K562 (cell line): ENCODE data around the gene PRSS21. TPM values are rescaled to one million over a fixed set of nuclear protein-coding genes. Genes with fewer than 3 reads are reported as not detected.

ENCODE experiments used
- CXXC5 ChIP-seq: fragments of 250-450 bp; sonication (Bioruptor Pico); IDR thresholded peaks from 2 replicates; pipeline ENCODE4 v1.8.0; 2022; ENCODE audit warnings: inconsistent platforms, mild to moderate bottlenecking, moderate library complexity
- DNMT1 ChIP-seq: fragments of 450-650 bp; IDR thresholded peaks from 2 replicates; pipeline ENCODE4 v1.6.1; 2016; ENCODE audit warnings: antibody characterized with exemption, mild to moderate bottlenecking
- EP400 ChIP-seq: fragments of 450-650 bp; IDR thresholded peaks from 2 replicates; pipeline ENCODE4 v1.6.1; 2017; ENCODE audit warnings: antibody characterized with exemption, mild to moderate bottlenecking, moderate library complexity
- GTF2E2 ChIP-seq: fragments of 200-800 bp; sonication (Bioruptor generic); IDR thresholded peaks from 2 replicates; pipeline ENCODE4 v1.6.1; 2016; ENCODE audit warnings: missing genetic modification characterization, missing compliant biosample characterization
- HDAC8 ChIP-seq: fragments of 450-650 bp; IDR thresholded peaks from 2 replicates; pipeline ENCODE4 v1.6.1; 2016; ENCODE audit warnings: mild to moderate bottlenecking, missing genetic modification characterization, moderate library complexity, missing compliant biosample characterization
- MECOM ChIP-seq: fragments of 250-450 bp; sonication (Bioruptor Pico); IDR thresholded peaks from 2 replicates; pipeline ENCODE4 v1.8.0; 2022; ENCODE audit warnings: inconsistent platforms
- NR2C2 ChIP-seq, 2 experiments: fragments of 200-800 bp in 1 of 2; sonication (Bioruptor generic) in 1 of 2; sonication (generic) in 1 of 2; formaldehyde crosslinking in 1 of 2; IDR thresholded peaks; 2 replicates each; pipeline versions ENCODE4 v1.6.1 to v1.8.0; 2016 to 2022; ENCODE audit warnings: mild to moderate bottlenecking in 1 of 2, missing compliant biosample characterization in 1 of 2, missing genetic modification characterization in 1 of 2, missing genetic modification reagents in 1 of 2
- ZNF764 ChIP-seq: fragments of 250-450 bp; sonication (Bioruptor Pico); IDR thresholded peaks from 2 replicates; pipeline ENCODE4 v1.4.0; 2020; ENCODE audit warnings: low read depth, mild to moderate bottlenecking, moderate library complexity
- polyA plus RNA-seq, 8 experiments: library from polyadenylated mRNA; depleted of rRNA in 4 of 8; stranded (reverse) in 5 of 8; unstranded in 3 of 8; fragments of >200 nt; fragmentation: Nextera tagmentation in 2 of 8; fragmentation: Illumina TruSeq in 1 of 8; extraction: Ambion mirVana in 2 of 8; extraction: Trizol in 1 of 8; gene quantifications; 2 replicates each; pipeline versions ENCODE4 v1.2.1 to v1.2.3, GENCODE V29; 2011 to 2014; ENCODE audit warnings: inconsistent platforms in 1 of 8, missing spikeins in 1 of 8
- total RNA-seq, 7 experiments: library from RNA; depleted of rRNA in 6 of 7; stranded (reverse); fragments of >200 nt in 6 of 7; fragmentation: Illumina TruSeq in 2 of 7; extraction: Trizol in 2 of 7; gene quantifications; 2 replicates each; pipeline versions ENCODE4 v1.2.1 to v1.2.3, GENCODE V29; 2011 to 2021; ENCODE audit warnings: low replicate concordance in 1 of 7
- TF ChIP-seq, protein P1 (sequence below): sonication (generic); formaldehyde crosslinking; IDR thresholded peaks from 2 replicates; pipeline ENCODE4 v1.8.0; 2022; ENCODE audit warnings: mild to moderate bottlenecking, missing genetic modification reagents
- TF ChIP-seq, protein P2 (sequence below): conservative IDR thresholded peaks from 2 replicates; pipeline ENCODE4 v1.6.1; 2011; ENCODE audit warnings: low read depth, mild to moderate bottlenecking, low read length; ENCODE audit not compliant: control insufficient read depth
- TF ChIP-seq, protein P3 (sequence below): fragments of 250-450 bp; sonication (Bioruptor Pico); IDR thresholded peaks from 2 replicates; pipeline ENCODE4 v1.9.0; 2021; ENCODE audit warnings: mild to moderate bottlenecking, inconsistent platforms
- TF ChIP-seq, protein P4 (sequence below): fragments of 450-650 bp; IDR thresholded peaks from 2 replicates; pipeline ENCODE4 v1.6.1; 2017; ENCODE audit warnings: mild to moderate bottlenecking, moderate library complexity
- TF ChIP-seq, protein P5 (sequence below): fragments of 450-650 bp; IDR thresholded peaks from 2 replicates; pipeline ENCODE4 v1.6.1; 2016; ENCODE audit warnings: borderline replicate concordance

Gene PRSS21
- total and polyA plus RNA-seq, 9 of the 15 experiments (the other 6 are each of a cell fraction or from before 2014, with no cell fraction given): 12.1 to 121 (median 61.3) TPM

DNA sequence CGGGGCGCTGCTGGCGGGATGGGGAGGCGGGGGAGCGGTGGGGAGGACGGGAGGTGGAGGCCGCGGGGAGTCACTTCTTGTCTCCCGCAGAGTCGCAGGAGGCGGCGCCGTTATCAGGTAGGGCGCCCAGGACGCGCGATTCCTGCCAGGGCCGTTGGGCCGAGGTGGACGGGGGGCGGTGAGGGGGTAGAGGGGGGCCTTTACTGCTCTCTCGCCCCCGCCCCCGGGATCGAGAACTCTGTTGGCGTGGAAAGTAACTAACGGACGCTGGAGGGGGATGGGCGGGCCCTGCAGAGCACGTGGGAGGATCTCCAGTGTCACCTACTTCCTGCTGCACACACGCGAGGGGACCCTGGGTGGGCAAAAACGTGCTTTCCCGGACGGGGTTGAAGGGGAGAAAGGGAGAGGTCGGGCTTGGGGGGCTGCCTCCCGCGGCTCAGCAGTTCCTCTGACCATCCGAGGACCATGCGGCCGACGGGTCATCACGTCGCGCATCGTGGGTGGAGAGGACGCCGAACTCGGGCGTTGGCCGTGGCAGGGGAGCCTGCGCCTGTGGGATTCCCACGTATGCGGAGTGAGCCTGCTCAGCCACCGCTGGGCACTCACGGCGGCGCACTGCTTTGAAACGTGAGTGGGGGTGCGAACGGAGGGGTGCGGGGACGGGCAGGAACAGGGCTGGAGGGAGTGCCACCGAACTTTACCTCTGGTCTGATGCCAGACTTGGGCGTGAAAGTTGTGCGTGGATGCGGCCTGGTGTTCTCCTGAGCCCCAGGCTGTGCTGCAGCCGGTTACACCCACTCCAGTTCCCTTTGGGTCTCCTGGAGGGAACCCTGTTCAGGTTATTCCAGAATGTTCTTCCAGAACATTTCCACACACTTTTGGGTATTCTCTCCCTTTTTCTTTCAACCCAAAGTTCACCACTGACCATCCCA, 569 bp downstream of the PRSS21 start (continued):
- TF ChIP-seq, protein P1, sequence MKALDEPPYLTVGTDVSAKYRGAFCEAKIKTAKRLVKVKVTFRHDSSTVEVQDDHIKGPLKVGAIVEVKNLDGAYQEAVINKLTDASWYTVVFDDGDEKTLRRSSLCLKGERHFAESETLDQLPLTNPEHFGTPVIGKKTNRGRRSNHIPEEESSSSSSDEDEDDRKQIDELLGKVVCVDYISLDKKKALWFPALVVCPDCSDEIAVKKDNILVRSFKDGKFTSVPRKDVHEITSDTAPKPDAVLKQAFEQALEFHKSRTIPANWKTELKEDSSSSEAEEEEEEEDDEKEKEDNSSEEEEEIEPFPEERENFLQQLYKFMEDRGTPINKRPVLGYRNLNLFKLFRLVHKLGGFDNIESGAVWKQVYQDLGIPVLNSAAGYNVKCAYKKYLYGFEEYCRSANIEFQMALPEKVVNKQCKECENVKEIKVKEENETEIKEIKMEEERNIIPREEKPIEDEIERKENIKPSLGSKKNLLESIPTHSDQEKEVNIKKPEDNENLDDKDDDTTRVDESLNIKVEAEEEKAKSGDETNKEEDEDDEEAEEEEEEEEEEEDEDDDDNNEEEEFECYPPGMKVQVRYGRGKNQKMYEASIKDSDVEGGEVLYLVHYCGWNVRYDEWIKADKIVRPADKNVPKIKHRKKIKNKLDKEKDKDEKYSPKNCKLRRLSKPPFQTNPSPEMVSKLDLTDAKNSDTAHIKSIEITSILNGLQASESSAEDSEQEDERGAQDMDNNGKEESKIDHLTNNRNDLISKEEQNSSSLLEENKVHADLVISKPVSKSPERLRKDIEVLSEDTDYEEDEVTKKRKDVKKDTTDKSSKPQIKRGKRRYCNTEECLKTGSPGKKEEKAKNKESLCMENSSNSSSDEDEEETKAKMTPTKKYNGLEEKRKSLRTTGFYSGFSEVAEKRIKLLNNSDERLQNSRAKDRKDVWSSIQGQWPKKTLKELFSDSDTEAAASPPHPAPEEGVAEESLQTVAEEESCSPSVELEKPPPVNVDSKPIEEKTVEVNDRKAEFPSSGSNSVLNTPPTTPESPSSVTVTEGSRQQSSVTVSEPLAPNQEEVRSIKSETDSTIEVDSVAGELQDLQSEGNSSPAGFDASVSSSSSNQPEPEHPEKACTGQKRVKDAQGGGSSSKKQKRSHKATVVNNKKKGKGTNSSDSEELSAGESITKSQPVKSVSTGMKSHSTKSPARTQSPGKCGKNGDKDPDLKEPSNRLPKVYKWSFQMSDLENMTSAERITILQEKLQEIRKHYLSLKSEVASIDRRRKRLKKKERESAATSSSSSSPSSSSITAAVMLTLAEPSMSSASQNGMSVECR (CRISPR knock-in tag): peak; percentile 66
- no peak for TF ChIP-seq ZNF764
- no peak for TF ChIP-seq GTF2E2 (tag)
- 0 out of 2 replicates have a peak, but pooled peaks have one; percentile 8 for TF ChIP-seq MECOM (CRISPR knock-in tag)
- 0 out of 2 replicates have a peak, but pooled peaks have one; percentile 35 for TF ChIP-seq HDAC8 (tag)
- TF ChIP-seq, protein P2, sequence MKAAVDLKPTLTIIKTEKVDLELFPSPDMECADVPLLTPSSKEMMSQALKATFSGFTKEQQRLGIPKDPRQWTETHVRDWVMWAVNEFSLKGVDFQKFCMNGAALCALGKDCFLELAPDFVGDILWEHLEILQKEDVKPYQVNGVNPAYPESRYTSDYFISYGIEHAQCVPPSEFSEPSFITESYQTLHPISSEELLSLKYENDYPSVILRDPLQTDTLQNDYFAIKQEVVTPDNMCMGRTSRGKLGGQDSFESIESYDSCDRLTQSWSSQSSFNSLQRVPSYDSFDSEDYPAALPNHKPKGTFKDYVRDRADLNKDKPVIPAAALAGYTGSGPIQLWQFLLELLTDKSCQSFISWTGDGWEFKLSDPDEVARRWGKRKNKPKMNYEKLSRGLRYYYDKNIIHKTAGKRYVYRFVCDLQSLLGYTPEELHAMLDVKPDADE: peak; percentile 17; the same call in 1 of the 2 replicates
- peak; percentile 8; the same call in 1 of the 2 replicates for TF ChIP-seq CXXC5 (CRISPR knock-in tag)
- TF ChIP-seq NR2C2 (CRISPR knock-in tag; IDR thresholded peaks at IDR 0.05): no peak
- peak; percentile 41; the same call in 1 of the 2 replicates for TF ChIP-seq NR2C2 (tag; IDR thresholded peaks at IDR 0.05)
- TF ChIP-seq, protein P3, sequence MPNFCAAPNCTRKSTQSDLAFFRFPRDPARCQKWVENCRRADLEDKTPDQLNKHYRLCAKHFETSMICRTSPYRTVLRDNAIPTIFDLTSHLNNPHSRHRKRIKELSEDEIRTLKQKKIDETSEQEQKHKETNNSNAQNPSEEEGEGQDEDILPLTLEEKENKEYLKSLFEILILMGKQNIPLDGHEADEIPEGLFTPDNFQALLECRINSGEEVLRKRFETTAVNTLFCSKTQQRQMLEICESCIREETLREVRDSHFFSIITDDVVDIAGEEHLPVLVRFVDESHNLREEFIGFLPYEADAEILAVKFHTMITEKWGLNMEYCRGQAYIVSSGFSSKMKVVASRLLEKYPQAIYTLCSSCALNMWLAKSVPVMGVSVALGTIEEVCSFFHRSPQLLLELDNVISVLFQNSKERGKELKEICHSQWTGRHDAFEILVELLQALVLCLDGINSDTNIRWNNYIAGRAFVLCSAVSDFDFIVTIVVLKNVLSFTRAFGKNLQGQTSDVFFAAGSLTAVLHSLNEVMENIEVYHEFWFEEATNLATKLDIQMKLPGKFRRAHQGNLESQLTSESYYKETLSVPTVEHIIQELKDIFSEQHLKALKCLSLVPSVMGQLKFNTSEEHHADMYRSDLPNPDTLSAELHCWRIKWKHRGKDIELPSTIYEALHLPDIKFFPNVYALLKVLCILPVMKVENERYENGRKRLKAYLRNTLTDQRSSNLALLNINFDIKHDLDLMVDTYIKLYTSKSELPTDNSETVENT (CRISPR knock-in tag): 0 out of 2 replicates have a peak, but pooled peaks have one; percentile 22
- TF ChIP-seq EP400: peak; percentile 95
- no peak for TF ChIP-seq DNMT1
- TF ChIP-seq, protein P4, sequence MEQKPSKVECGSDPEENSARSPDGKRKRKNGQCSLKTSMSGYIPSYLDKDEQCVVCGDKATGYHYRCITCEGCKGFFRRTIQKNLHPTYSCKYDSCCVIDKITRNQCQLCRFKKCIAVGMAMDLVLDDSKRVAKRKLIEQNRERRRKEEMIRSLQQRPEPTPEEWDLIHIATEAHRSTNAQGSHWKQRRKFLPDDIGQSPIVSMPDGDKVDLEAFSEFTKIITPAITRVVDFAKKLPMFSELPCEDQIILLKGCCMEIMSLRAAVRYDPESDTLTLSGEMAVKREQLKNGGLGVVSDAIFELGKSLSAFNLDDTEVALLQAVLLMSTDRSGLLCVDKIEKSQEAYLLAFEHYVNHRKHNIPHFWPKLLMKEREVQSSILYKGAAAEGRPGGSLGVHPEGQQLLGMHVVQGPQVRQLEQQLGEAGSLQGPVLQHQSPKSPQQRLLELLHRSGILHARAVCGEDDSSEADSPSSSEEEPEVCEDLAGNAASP: no peak
- TF ChIP-seq, protein P5, sequence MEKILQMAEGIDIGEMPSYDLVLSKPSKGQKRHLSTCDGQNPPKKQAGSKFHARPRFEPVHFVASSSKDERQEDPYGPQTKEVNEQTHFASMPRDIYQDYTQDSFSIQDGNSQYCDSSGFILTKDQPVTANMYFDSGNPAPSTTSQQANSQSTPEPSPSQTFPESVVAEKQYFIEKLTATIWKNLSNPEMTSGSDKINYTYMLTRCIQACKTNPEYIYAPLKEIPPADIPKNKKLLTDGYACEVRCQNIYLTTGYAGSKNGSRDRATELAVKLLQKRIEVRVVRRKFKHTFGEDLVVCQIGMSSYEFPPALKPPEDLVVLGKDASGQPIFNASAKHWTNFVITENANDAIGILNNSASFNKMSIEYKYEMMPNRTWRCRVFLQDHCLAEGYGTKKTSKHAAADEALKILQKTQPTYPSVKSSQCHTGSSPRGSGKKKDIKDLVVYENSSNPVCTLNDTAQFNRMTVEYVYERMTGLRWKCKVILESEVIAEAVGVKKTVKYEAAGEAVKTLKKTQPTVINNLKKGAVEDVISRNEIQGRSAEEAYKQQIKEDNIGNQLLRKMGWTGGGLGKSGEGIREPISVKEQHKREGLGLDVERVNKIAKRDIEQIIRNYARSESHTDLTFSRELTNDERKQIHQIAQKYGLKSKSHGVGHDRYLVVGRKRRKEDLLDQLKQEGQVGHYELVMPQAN: peak; percentile 85; the same call in 1 of the 2 replicates
